ENCODE measurements around the gene NMNAT3. TPM values are rescaled to one million over a fixed set of nuclear protein-coding genes. Genes with fewer than 3 reads are reported as not detected.

The NMNAT3 gene
- total RNA-seq, 1 experiment from 2014 or later: 1.0 TPM

- ChIA-PET POLR2A (no interaction called here), CTCF (interaction anchor here (0.6 to 1.4 kb wide), 4 partner anchors 29 to 1187 kb away, joined by 3 read pairs; no protein-coding TSS in a partner anchor)
- Mint-ChIP-seq H3K36me3 (ENCODE audit: insufficient read depth, unreplicated experiment) (no peaks in the 10 kb centered on the region), H3K27ac (ENCODE audit: low read depth, unreplicated experiment) (no peak overlapping the region), H3K4me3 (ENCODE audit: unreplicated experiment) (no peak overlapping the region), H3K4me1 (ENCODE audit: insufficient read depth, unreplicated experiment) (peaks cover 8% of the 10 kb centered on the region), H3K27me3 (ENCODE audit: insufficient read depth, unreplicated experiment) (peaks cover under 1% of the 10 kb centered on the region), H3K9me3 (ENCODE audit: unreplicated experiment) (no peaks in the 10 kb centered on the region)
- BruUV-seq (replicated peaks): no TSS peak
- DNase-seq (ENCODE audit: unreplicated experiment): no peak
- intact Hi-C loops (cut with micrococcal nuclease): no loop called here
- no peak for TF ChIP-seq CTCF (IDR thresholded peaks at IDR 0.05; ENCODE audit: unreplicated experiment)
These were observed 39.2 kb upstream of the NMNAT3 start for GRCh38 chr3:139716908-139717485.

GRCh38 chr3:139715743-139716360, 38.1 kb upstream of the NMNAT3 start:
- DNase-seq (ENCODE audit: unreplicated experiment): peak; percentile 44
- H3K4me1 Mint-ChIP-seq (ENCODE audit: insufficient read depth, unreplicated experiment): peaks cover 8% of the 10 kb centered on the region
- ChIA-PET CTCF (interaction anchor here (0.6 to 1.4 kb wide), 3 partner anchors 41 to 153 kb away, joined by 3 to 7 read pairs (median 3); no protein-coding TSS in a partner anchor), POLR2A (interaction anchor here (0.6 kb wide), 1 partner anchor 19 kb away, joined by 3 read pairs; no protein-coding TSS in a partner anchor)
- TF ChIP-seq CTCF (IDR thresholded peaks at IDR 0.05; ENCODE audit: unreplicated experiment): no peak
- H3K9me3 Mint-ChIP-seq (ENCODE audit: unreplicated experiment): no peaks in the 10 kb centered on the region
- BruUV-seq (replicated peaks): no TSS peak
- intact Hi-C loops (cut with micrococcal nuclease): no loop called here
- no peak overlapping the region for H3K27ac Mint-ChIP-seq (ENCODE audit: low read depth, unreplicated experiment)
- H3K36me3 Mint-ChIP-seq (ENCODE audit: insufficient read depth, unreplicated experiment): no peaks in the 10 kb centered on the region
- H3K27me3 Mint-ChIP-seq (ENCODE audit: insufficient read depth, unreplicated experiment): no peaks in the 10 kb centered on the region
- no peak overlapping the region for H3K4me3 Mint-ChIP-seq (ENCODE audit: unreplicated experiment)

GRCh38 chr3:139715166-139715565, 37.4 kb upstream of the NMNAT3 start:
- TF ChIP-seq CTCF (IDR thresholded peaks at IDR 0.05; ENCODE audit: unreplicated experiment): no peak
- Mint-ChIP-seq H3K27me3 (ENCODE audit: insufficient read depth, unreplicated experiment) (no peaks in the 10 kb centered on the region), H3K9me3 (ENCODE audit: unreplicated experiment) (no peaks in the 10 kb centered on the region)

GRCh38 chr3:139710212-139710611, 32.4 kb upstream of the NMNAT3 start:
- BruUV-seq (replicated peaks): no TSS peak
- Mint-ChIP-seq H3K27ac (ENCODE audit: low read depth, unreplicated experiment) (no peak overlapping the region), H3K36me3 (ENCODE audit: insufficient read depth, unreplicated experiment) (no peaks in the 10 kb centered on the region), H3K4me3 (ENCODE audit: unreplicated experiment) (no peak overlapping the region), H3K9me3 (ENCODE audit: unreplicated experiment) (no peaks in the 10 kb centered on the region), H3K27me3 (ENCODE audit: insufficient read depth, unreplicated experiment) (no peaks in the 10 kb centered on the region), H3K4me1 (ENCODE audit: insufficient read depth, unreplicated experiment) (no peaks in the 10 kb centered on the region)
- ChIA-PET CTCF (no interaction called here), POLR2A (interaction anchor here (1.2 kb wide), 1 partner anchor 9 kb away, joined by 3 read pairs; no protein-coding TSS in a partner anchor)
- intact Hi-C loops (cut with micrococcal nuclease): no loop called here
- no peak for TF ChIP-seq CTCF (IDR thresholded peaks at IDR 0.05; ENCODE audit: unreplicated experiment)
- DNase-seq (ENCODE audit: unreplicated experiment): no peak

More at GRCh38 chr3:139715166-139715565, 37.4 kb upstream of the NMNAT3 start:
- Mint-ChIP-seq H3K27ac (ENCODE audit: low read depth, unreplicated experiment) (no peak overlapping the region), H3K4me1 (ENCODE audit: insufficient read depth, unreplicated experiment) (peaks cover 8% of the 10 kb centered on the region), H3K4me3 (ENCODE audit: unreplicated experiment) (no peak overlapping the region), H3K36me3 (ENCODE audit: insufficient read depth, unreplicated experiment) (no peaks in the 10 kb centered on the region)
- POLR2A ChIA-PET: no interaction called here
- intact Hi-C loops (cut with micrococcal nuclease): no loop called here
- CTCF ChIA-PET: interaction anchor here (0.6 to 1.4 kb wide), 4 partner anchors 23 to 281 kb away, joined by 3 to 7 read pairs (median 3); no protein-coding TSS in a partner anchor
- BruUV-seq (replicated peaks): no TSS peak
- DNase-seq (ENCODE audit: unreplicated experiment): no peak
